COR-L47 (cell line): Measurements from ENCODE around the gene STOX1.
"Not testable (repeated sequence)": the region's sequence is repeated elsewhere in the genome, so short reads cannot be mapped to it uniquely, and the experiment has no call there.

Experiments
- DNase-seq: peaks from one replicate; lab custom pipeline; 2025; lab: John Stamatoyannopoulos, UW

STOX1 gene

GRCh38 chr10:68880181-68880580, 52.9 kb downstream of the STOX1 start:
- no peak for DNase-seq

GRCh38 chr10:68895041-68895440, 67.7 kb downstream of the STOX1 start:
- DNase-seq: no peak

GRCh38 chr10:68897336-68897741, 70.0 kb downstream of the STOX1 start:
- peak; percentile 33 for DNase-seq

- DNase-seq: no peak
These were observed 71.9 kb downstream of the STOX1 start for GRCh38 chr10:68899186-68899745.

- no peak for DNase-seq
These were observed 73.2 kb downstream of the STOX1 start for GRCh38 chr10:68900427-68901104.

GRCh38 chr10:68901105-68901927, 74.0 kb downstream of the STOX1 start, which contains the start of gene DDX50:
Gene DDX50, plus strand, starts transcription at chr10:68901315. Its CDS starts 70 bp downstream, at chr10:68901385.
- peak; percentile 94 for DNase-seq

GRCh38 chr10:68902382-68902781, 75.1 kb downstream of the STOX1 start:
- no peak for DNase-seq

- no peak for DNase-seq
These were observed 97.3 kb downstream of the STOX1 start for GRCh38 chr10:68924593-68924992.

- no peak for DNase-seq
These were observed 98.2 kb downstream of the STOX1 start for GRCh38 chr10:68925489-68925888.

GRCh38 chr10:68929157-68929556, 101.8 kb downstream of the STOX1 start:
- DNase-seq: not testable (repeated sequence)

- DNase-seq: not testable (repeated sequence)
These were observed 102.6 kb downstream of the STOX1 start for GRCh38 chr10:68929888-68930287.

- not testable (repeated sequence) for DNase-seq
These were observed 105.5 kb downstream of the STOX1 start for GRCh38 chr10:68932860-68933259.

- no peak for DNase-seq
These were observed 107.7 kb downstream of the STOX1 start for GRCh38 chr10:68934994-68935393.

GRCh38 chr10:68938117-68938516, 110.8 kb downstream of the STOX1 start:
- no peak for DNase-seq

GRCh38 chr10:68938884-68939283, 111.6 kb downstream of the STOX1 start:
- DNase-seq: no peak

GRCh38 chr10:68940917-68941316, 113.6 kb downstream of the STOX1 start:
- not testable (repeated sequence) for DNase-seq
